ENCODE data around the gene SLC16A13. TPM values are rescaled to one million over a fixed set of nuclear protein-coding genes. Genes with fewer than 3 reads are reported as not detected.

The SLC16A13 gene
- total and polyA plus RNA-seq, 2 experiments from 2014 or later, result 6.2 to 18.8 TPM

DNA sequence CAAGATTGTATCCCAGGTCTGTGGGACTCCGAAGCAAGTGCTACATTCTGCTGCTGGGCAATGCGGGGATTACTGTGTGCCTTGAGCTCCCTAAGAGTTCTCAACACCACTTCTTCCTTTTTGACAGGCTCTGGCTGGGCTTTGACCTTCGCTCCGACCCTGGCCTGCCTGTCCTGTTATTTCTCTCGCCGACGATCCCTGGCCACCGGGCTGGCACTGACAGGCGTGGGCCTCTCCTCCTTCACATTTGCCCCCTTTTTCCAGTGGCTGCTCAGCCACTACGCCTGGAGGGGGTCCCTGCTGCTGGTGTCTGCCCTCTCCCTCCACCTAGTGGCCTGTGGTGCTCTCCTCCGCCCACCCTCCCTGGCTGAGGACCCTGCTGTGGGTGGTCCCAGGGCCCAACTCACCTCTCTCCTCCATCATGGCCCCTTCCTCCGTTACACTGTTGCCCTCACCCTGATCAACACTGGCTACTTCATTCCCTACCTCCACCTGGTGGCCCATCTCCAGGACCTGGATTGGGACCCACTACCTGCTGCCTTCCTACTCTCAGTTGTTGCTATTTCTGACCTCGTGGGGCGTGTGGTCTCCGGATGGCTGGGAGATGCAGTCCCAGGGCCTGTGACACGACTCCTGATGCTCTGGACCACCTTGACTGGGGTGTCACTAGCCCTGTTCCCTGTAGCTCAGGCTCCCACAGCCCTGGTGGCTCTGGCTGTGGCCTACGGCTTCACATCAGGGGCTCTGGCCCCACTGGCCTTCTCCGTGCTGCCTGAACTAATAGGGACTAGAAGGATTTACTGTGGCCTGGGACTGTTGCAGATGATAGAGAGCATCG lies 2.4 kb downstream of the SLC16A13 start:
- H3K36me3 ChIP-seq (replicated peaks; ENCODE audit: insufficient read depth, low read depth), result no peaks in the 10 kb centered on the region
- peaks cover 17% of the 10 kb centered on the region for H3K4me1 ChIP-seq (ENCODE audit: insufficient read depth)
- DNase-seq (ENCODE audit: low spot score), result no peak
- H3K27ac ChIP-seq, result peak overlapping the region; percentile 23
- peaks cover 9% of the 10 kb centered on the region for H3K79me2 ChIP-seq
- WGBS (ENCODE audit: low lambda C conversion rate, missing lambda C conversion rate), result 86% methylated on average over 19 of the region's 19 CpGs
- H3K27me3 ChIP-seq, result peaks cover 12% of the 10 kb centered on the region
- no peak overlapping the region for H3K4me3 ChIP-seq
- H2AFZ ChIP-seq, result no peak overlapping the region
- no peaks in the 10 kb centered on the region for H3K9me2 ChIP-seq (replicated peaks; ENCODE audit: insufficient read depth)
- peak overlapping the region; percentile 89 for H3K4me2 ChIP-seq
- no peaks in the 10 kb centered on the region for H4K20me1 ChIP-seq (ENCODE audit: insufficient read depth, poor library complexity, severe bottlenecking)
- H3K9me3 ChIP-seq (ENCODE audit: low read depth), result no peaks in the 10 kb centered on the region
- TF ChIP-seq EZH2 (IDR thresholded peaks at IDR 0.05; ENCODE audit: borderline replicate concordance) (no peak), EZH2phosphoT487 (IDR thresholded peaks at IDR 0.05; ENCODE audit: low read depth, severe bottlenecking, unreplicated experiment) (no peak)
- TF ChIP-seq, protein P1, sequence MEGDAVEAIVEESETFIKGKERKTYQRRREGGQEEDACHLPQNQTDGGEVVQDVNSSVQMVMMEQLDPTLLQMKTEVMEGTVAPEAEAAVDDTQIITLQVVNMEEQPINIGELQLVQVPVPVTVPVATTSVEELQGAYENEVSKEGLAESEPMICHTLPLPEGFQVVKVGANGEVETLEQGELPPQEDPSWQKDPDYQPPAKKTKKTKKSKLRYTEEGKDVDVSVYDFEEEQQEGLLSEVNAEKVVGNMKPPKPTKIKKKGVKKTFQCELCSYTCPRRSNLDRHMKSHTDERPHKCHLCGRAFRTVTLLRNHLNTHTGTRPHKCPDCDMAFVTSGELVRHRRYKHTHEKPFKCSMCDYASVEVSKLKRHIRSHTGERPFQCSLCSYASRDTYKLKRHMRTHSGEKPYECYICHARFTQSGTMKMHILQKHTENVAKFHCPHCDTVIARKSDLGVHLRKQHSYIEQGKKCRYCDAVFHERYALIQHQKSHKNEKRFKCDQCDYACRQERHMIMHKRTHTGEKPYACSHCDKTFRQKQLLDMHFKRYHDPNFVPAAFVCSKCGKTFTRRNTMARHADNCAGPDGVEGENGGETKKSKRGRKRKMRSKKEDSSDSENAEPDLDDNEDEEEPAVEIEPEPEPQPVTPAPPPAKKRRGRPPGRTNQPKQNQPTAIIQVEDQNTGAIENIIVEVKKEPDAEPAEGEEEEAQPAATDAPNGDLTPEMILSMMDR (IDR thresholded peaks at IDR 0.05; ENCODE audit: poor library complexity), result no peak

DNA sequence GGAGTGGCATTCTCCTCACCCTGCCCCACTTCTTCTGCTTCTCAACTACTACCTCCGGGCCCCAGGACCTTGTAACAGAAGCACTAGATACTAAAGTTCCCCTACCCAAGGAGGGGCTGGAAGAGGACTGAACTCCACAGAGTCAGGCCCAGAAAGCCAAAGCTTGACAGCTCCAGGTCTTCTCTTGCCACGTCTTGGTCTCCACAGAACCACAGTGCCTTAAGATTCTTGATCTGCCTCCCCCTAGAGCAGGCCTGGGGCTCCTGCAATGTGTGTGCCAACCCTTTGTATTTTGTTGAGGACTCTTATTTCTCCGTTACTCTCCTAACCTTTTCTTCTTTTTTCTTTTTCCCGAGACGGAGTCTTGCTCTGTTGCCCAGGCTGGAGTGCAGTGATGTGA lies 4.0 kb downstream of the SLC16A13 start:
- H3K9me2 ChIP-seq (replicated peaks; ENCODE audit: insufficient read depth), result no peaks in the 10 kb centered on the region
- no peak overlapping the region for H2AFZ ChIP-seq
- H3K27me3 ChIP-seq, result peaks cover 13% of the 10 kb centered on the region
- H3K9me3 ChIP-seq (ENCODE audit: low read depth), result no peaks in the 10 kb centered on the region
- peaks cover 24% of the 10 kb centered on the region for H3K4me1 ChIP-seq (ENCODE audit: insufficient read depth)
- TF ChIP-seq EZH2phosphoT487 (IDR thresholded peaks at IDR 0.05; ENCODE audit: low read depth, severe bottlenecking, unreplicated experiment), result no peak
- TF ChIP-seq, protein P1 (IDR thresholded peaks at IDR 0.05; ENCODE audit: poor library complexity), result no peak
- no peak for TF ChIP-seq EZH2 (IDR thresholded peaks at IDR 0.05; ENCODE audit: borderline replicate concordance)
- 93% methylated on average over 5 of the region's 5 CpGs for WGBS (ENCODE audit: low lambda C conversion rate, missing lambda C conversion rate)
- peaks cover 9% of the 10 kb centered on the region for H3K79me2 ChIP-seq
- no peak overlapping the region for H3K4me2 ChIP-seq
- no peaks in the 10 kb centered on the region for H3K36me3 ChIP-seq (replicated peaks; ENCODE audit: insufficient read depth, low read depth)
- H4K20me1 ChIP-seq (ENCODE audit: insufficient read depth, poor library complexity, severe bottlenecking), result no peaks in the 10 kb centered on the region
- DNase-seq (ENCODE audit: low spot score), result no peak
- no peak overlapping the region for H3K27ac ChIP-seq
- no peak overlapping the region for H3K4me3 ChIP-seq

DNA sequence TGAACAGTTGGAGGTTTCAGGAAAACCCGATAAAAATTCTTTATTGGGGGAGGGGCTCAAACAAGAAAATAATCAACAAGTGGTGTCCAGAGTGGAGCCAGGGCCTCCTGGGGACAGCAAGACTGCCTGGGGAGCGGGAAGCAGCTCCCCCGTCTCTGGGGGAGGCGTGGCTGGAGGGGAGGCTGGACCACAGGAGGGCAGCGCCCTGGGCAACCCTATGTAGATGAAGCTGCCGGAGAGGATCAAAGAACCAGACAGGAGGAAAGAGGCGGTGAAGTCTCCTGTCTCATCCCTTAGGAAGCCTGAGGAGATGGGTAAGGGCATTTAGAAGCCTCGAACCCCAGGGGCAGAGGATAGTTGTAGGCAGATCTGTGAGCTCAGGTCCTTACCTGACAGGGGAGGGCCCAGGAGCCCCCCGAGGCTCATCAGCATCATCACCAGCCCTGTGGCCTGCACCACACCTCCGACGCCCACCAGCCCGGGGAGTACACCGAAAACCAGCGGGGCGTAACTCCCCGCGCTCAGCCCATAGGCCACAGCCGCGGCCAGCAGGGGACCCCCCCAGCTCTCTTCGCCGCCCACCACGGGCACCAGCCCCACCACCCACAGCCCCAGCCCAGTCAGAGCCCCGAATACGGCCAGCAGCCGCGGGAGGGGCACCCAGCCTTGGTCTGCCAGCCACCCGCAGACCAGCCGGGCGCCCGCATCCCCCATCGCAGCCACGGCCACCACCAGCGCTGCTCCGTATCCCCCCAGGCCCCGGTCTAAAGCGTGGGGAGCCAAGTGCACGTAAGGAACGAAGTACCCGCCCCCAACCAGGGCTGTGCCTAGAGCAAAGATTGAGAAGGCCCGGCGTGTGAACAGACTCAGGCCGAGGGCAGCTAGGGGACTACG lies 6.0 kb downstream of the SLC16A13 start:
- H3K4me2 ChIP-seq, result peak overlapping the region; percentile 95
- H3K27me3 ChIP-seq, result peaks cover 13% of the 10 kb centered on the region
- DNase-seq (ENCODE audit: low spot score), result peak; percentile 63
- H3K27ac ChIP-seq, result no peak overlapping the region
- H3K9me3 ChIP-seq (ENCODE audit: low read depth), result no peaks in the 10 kb centered on the region
- H3K4me1 ChIP-seq (ENCODE audit: insufficient read depth), result peaks cover 19% of the 10 kb centered on the region
- 19% methylated on average over 31 of the region's 43 CpGs for WGBS (ENCODE audit: low lambda C conversion rate, missing lambda C conversion rate)
- TF ChIP-seq, protein P1 (IDR thresholded peaks at IDR 0.05; ENCODE audit: poor library complexity), result no peak
- H2AFZ ChIP-seq, result peak overlapping the region; percentile 88
- H4K20me1 ChIP-seq (ENCODE audit: insufficient read depth, poor library complexity, severe bottlenecking), result no peaks in the 10 kb centered on the region
- no peak overlapping the region for H3K4me3 ChIP-seq
- H3K9me2 ChIP-seq (replicated peaks; ENCODE audit: insufficient read depth), result no peaks in the 10 kb centered on the region
- no peaks in the 10 kb centered on the region for H3K36me3 ChIP-seq (replicated peaks; ENCODE audit: insufficient read depth, low read depth)
- peaks cover 4% of the 10 kb centered on the region for H3K79me2 ChIP-seq

All from hepatocyte (in vitro differentiated cells).